DMS53 (cell line): ENCODE data around the gene SLC37A4.
"Not testable (repeated sequence)": the region's sequence is repeated elsewhere in the genome, so short reads cannot be mapped to it uniquely, and the experiment has no call there.

Source experiments
- DNase-seq: peaks from one replicate; lab custom pipeline; 2025; lab: John Stamatoyannopoulos, UW

SLC37A4 gene

DNA sequence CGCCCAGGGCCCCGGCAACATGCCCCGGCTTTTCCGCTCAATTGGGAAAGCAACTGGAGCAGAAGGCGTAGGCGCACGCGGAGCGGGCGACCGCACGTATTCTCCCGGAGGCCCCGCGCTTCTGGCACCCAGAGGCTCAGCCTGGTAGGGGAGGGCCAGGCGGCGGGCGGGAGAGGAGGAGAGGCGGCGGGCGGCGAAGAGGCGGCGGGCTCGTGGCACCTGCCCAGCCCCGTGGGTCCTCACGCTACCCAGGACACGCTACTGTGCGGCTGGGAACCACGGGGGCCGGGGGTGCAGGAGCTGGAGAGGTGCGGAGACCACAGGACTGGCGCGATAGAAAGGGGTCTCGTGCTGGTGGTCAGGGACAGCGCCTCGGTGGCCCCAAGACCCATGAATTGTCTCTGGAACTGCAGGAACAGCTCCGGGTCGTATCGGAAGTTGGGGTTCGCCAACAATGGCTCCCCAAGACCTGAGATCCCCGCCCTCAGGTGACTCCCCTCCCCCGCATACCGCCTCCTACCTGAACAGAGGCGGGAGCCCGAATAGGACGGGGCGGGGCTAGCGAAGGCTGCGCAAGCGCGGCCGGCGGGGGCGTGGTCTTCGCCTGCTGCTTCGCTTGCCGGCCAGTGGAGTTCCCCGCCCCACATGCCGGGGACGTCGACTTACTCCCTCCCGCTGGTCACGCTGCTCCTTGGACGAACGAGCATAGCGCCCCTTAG, at the start of gene SLC37A4:
Gene SLC37A4 (minus strand): TSS at position 549 of the 719 bp plus-strand sequence.
- DNase-seq = peak; percentile 99

DNA sequence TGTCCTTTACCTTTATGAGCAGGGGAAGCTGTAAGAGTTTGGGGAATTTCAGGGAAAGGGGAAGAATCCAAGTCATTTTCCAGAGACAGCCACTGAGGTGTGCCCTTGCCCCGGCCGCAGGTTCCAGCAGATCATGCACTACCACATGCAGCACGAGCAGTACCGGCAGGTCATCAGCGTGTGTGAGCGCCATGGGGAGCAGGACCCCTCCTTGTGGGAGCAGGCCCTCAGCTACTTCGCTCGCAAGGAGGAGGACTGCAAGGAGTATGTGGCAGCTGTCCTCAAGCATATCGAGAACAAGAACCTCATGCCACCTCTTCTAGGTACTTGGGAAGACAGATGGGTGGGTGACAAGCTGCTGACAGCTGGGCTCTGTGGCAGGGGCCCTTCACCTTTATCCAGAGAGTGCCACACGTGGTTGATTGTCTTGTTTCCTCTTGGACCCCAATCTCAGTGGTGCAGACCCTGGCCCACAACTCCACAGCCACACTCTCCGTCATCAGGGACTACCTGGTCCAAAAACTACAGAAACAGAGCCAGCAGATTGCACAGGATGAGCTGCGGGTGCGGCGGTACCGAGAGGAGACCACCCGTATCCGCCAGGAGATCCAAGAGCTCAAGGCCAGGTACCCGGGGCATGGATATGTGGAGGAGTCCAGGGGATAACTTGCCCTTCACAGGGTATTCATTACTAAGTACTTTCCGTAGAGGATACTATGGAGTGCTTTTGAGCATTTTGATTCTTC, 48.2 kb upstream of the SLC37A4 start:
- no peak for DNase-seq

DNA sequence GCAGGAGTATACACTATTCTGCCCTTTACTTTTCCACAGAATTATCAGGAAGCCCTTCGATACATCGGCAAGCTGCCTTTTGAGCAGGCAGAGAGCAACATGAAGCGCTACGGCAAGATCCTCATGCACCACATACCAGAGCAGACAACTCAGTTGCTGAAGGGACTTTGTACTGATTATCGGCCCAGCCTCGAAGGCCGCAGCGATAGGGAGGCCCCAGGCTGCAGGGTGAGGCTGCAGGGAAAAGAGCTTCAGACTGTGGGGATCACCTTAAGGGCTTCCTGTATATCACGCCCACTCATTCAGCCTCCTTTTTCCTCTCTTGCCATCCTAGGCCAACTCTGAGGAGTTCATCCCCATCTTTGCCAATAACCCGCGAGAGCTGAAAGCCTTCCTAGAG, 47.2 kb upstream of the SLC37A4 start:
- no peak for DNase-seq

DNA sequence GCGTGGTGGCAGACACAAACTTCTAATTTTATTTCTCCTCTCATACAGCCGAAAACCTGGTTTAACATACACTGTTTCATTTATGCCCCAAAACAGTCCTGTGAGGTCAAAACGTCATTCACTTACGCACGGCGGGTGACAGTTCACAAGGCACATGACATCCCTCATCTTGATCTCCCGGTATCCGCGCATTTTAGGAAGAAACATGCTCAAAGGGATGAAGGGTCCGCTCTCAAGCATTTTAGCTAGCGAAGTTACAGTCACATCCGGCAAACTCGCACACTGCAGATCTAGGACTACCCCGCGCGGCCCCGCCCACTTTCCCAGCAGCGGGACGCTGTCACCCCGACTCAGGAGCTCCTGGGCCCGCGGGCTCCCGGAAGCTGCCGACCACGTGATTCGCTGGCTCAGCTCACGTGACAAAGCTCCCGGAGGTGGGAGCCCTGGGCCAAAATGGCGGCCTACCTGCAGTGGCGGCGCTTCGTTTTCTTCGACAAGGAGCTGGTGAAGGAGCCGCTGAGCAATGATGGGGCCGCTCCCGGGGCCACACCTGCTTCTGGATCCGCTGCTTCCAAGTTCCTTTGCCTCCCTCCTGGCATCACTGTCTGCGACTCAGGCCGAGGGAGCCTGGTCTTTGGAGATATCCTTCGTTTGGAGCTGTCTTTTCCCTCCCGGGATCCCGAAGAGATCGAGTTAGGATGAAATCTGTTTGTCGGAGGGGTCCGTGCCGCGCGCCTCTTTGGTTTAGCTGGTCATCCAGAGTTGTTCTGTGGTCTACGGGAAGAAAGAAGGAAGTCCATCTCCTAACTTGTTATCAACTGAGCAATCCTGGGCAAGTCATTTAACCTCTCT, 36.9 kb upstream of the SLC37A4 start, which contains the start of gene VPS11:
Gene VPS11 (plus strand): TSS at position 448 of the 852 bp plus-strand sequence. CDS start 6 bp downstream, at position 454.
- peak; percentile 98 for DNase-seq

DNA sequence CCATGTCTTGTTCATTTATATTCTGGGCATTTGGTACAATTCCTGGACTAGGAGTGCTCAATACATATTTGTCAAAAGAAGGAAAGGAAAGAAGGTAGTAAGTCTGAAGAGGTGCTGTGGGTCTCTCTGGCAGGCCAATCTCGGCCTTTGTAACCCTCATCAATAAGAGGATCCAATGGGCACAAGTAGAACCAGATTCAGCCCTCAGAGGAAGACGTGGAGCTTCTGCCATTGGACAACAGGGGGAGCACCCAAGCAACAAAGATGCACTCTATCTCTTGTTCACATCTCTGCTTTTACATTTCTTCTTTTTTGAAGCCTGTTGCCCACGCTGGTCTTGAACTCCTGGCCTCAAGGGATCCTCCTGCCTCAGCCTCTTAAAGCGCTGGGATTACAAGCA, 34.7 kb upstream of the SLC37A4 start:
- peak; percentile 57 for DNase-seq

DNA sequence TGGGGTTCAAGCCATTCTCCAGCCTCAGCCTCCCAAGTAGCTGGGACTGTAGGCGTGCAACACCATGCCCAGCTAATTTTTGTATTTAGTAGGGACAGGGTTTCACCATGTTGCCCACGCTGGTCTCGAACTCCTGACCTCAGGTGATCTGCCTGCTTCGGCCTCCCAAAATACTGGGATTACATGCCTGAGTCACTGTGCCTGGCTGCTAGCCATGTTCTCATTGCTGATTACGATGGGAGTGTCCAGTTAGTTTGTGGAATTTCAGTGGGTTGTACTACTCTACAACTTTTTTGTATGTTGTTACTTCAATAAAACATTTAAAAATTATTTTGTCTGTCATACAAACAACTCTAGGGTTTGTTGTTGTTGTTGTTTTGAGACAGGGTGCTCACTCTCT, 32.1 kb upstream of the SLC37A4 start:
- no peak for DNase-seq

DNA sequence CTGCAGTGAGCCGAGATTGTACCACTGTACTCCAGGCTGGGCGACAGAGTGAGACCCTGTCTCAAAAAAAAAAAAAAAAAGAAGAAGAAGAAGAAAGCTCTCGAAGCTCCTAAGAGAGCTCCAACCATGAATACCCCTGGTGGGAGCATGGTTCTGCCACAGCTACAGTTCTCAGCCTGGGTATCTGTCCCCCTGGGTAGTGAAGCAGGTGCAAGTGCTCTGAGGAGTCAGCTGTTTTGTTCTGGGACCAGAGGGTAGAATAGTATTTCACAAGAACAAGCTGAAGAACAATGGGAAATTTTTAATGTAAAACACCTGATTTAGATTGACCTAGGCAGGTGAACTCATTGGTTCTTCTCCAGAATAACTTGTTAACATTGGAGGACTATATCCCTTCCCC, 30.6 kb upstream of the SLC37A4 start:
- no peak for DNase-seq

DNA sequence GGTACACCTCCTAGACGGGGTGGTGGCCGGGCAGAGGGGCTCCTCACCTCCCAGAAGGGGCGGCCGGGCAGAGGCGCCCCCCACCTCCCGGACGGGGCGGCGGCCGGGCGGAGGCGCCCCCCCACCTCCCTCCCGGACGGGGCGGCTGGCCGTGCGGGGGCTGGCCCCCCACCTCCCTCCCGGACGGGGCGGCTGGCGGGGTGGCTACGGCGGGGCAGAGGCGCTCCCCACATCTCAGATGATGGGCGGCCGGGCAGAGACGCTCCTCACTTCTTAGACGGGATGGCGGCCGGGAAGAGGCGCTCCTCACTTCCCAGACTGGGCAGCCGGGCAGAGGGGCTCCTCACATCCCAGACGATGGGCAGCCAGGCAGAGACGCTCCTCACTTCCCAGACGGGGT, 28.5 kb upstream of the SLC37A4 start:
- DNase-seq = not testable (repeated sequence)

DNA sequence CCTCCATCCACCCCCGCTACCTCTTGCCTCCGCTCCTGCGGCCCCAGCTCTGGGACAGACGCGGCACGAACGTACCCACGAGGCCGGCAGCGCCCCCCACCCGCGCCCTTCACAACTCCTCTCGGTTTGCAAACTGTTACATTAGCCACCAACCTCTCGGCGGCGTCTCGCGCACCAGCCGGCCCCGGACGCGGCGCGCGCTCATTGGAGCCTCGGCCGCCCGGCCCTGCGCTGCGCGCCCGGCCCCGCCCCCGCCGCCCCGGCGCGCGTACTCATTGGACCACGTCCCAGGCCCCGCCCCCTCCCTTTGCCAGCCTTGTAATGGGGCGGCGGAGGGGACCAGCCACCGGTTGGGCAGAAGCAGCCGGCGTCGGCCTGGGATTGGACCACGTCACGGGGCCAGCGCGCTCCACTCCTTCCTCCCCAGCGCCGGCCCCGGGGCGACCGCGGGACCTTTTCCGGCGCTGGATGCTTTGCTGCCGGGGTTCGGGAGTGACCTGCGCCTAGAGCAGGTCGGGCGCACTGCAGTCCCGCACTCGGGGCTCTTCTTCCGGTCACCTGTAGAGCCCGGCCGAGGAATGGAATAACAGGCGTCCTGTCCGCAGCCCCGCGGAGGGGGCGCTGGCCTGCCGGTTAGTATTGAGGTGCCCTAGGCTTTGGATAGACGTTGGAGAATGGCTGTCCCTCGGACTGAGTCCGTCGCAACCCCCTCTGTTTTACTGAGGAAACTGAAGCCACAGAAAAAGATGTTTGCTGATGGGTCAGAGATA, 26.5 kb upstream of the SLC37A4 start, which contains the start of gene HYOU1:
Gene HYOU1 (minus strand): TSS at position 206 of the 770 bp plus-strand sequence. CDS start 1,045 bp downstream, outside the sequence.
- peak; percentile 99 for DNase-seq

DNA sequence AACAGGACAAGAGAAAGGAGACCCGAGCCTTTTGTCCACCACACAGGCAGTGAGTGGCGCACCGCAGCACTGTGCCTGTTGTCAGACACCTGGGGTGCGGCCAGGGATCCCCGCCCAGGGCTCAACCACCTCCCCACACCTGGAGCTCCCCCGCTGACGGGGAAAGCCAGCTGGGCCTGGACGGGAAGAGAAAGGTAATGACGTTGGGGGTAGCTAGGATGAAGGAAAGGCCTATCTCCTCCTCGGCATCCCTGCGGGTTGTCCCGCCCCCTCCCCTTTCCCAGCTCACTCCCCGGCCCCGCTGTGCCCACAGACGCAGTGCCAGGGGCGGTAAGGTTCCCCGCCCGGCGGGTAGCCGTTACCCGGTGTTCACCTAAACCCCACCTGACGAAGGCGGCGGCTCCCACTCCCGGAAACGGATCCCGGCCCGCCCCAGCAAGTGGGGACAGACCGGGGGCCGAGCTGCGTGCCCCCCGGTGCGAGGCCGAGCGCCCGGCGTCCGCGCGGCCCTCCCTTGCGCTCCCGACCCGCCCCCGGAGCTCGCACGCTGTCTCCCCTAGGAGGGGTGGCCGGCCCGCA, 25.8 kb upstream of the SLC37A4 start:
- DNase-seq = peak; percentile 73

DNA sequence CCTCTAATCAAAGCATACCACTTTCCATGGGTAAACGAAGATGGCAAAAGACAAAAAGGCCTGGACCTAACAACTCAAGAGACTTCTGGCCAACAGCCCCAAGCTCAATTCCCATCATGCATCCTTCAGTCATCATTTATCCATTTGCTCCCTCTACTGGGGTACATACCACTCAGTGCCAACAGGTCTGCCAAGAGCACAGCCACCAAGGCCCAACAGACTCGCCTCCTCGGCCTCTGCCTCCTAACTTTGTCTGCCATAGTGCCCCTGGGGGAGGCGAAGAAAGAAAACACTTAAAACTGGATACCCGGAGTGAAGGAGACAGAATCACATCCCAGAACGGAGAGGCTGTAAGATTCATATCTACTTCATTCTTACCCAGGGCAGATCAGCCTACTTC, 25.2 kb upstream of the SLC37A4 start:
- DNase-seq = peak; percentile 52

DNA sequence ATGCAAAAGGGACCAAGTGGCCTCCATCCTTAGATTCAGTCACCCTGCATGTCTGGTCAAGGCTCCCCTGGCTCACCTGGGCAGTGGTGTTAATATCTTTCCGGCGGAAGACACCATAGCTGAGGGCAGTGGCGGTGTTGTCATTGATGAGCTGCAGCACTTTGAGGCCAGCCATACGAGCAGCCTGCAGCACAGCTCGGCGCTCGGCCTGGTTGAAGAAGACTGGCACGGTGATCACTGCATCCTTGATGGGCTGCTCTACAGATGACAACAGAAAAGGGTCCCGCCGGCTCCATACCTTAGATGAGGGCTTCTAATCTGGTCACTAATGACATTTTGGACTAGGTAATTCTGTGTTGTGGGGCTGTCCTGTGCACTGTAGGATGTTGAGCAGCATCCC, 23.7 kb upstream of the SLC37A4 start:
- DNase-seq = no peak

DNA sequence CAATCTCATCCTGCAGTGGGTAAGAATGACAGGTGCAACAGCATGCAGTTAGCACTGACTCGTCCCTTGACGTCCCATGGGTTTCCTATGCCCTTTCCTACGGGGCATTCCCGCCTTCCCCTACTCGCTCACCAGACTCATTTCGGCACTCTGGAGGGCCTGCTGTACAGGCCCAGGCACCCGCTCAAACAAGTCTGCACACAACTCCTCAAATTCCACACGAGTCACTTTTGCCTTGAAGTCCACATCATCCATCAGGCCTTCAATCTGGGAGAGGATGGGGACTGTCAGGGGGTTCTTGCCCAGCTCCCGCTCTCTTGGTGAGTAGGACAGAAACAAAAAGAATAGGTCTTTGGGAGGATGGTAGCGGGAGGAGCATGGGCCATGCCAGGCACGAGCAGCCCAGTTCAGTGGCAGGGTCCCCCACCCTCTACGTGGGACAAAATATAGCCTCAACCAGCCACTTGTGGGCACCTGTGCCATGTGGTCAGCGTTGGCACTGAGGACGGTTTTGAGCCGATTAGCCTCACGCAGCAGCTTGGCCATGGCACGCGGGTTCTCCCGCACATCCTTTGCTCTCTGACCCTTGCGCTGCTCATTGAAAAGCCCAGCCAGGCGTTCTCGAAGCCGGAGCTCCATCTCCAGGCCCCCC, 21.6 kb upstream of the SLC37A4 start:
- no peak for DNase-seq

DNA sequence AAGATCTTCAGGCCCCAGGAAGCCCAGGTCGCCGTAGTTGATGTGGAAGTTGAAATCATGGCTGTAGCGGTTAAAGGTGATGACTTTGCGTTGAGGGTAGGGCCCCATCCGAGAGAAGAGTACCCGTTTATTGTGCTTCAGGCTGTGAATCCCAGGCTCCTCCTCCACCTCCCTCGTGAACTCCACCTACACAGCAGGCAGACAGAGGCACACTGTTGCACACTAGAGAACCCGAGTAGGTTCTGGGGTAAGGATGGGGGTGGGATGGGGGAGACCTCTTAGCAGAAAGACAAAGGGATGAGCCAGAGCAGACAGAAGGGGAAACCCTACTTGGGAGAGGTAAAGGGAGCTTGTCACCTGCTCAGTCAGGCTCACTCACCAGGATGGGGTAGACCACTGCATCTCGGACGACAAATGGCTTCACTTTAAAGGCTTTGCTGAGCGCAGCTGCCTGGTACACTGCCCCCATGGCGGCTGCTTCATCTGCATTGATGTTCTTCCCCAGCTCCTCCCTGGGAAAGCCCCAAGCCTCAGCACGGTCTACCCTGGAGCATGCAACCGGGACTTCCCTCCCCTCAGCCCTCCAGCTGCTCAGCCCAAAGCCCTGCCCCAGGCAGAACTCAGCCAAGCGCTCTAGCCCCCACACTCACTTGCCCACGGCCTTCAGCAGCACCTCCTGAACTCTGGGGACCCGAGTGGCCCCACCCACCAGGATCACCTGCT, 20.9 kb upstream of the SLC37A4 start:
- no peak for DNase-seq

DNA sequence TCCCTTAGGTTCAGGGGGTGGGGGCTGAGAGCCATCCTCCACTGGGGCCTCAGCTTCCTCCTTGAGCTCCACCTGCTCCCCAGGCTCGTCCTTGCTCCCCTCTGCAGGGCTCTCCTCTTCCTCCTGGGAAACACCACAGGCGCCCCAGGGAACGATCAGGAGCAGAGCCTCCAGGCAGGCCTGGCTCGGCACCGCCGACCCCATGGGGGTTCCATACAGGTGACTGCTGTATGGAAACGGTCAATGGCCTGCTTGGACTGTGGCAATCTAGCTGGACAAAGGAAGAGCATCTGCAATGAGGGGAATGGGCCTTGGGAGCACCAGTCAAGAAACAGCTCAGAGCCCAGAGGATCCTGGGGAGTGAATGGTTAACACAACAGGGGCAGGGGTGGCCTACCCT, 18.4 kb upstream of the SLC37A4 start:
- DNase-seq = no peak

DNA sequence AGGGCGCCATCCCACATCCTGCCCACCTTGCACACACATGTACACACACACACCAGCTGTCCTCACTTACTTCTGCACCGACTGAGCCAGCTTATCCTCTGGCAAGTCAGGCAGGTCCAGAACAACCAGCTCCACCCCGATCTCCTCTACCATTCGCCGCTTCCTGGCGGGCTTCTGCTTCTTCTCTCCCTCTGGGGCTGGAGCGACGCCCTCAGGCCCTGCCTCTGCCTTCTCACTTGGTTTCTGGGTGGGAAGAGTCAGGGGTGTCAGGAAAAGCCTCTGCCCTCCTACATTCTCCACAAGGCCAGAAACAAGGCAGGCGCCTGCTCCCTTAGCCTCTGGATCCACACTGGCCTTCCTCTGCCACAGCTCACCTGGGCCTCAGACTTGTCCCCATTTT, 18.0 kb upstream of the SLC37A4 start:
- no peak for DNase-seq

DNA sequence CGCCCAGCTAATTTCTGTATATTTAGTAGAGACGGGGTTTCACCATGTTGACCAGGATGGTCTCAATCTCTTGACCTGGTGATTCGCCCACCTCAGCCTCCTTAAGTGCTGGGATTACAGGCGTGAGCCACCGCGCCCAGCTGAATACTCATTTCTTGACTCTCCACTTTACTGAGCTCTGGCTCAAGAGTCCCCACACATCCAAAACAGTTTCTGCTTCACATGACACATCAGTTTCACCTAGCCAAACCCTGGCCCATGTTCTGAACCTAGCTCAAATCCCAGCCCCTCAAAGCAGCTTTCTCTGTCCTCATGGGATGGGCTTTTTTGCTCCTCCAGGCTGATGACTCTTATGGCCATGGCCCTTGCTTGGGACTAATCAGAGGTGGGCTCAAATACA, 16.5 kb upstream of the SLC37A4 start:
- no peak for DNase-seq

DNA sequence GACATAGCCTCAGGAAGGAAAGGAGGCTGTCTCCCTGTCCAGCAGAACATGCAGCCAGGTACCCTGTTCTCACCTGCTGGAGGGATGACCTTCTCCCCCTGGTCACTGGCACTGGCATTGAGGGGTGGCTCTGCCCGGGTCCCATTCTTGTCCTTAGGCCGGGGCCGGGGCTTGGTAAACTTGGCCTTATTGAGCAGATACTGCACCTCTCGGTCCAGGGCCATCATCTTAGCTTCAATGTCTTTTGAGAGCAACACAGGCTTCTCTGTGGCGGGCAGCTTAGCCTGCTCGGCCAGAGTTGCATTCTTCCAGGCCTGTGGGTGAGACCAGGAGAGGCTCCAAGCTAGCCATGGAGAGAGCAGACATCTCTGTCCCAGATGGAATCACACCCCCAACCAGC, 15.8 kb upstream of the SLC37A4 start:
- no peak for DNase-seq

DNA sequence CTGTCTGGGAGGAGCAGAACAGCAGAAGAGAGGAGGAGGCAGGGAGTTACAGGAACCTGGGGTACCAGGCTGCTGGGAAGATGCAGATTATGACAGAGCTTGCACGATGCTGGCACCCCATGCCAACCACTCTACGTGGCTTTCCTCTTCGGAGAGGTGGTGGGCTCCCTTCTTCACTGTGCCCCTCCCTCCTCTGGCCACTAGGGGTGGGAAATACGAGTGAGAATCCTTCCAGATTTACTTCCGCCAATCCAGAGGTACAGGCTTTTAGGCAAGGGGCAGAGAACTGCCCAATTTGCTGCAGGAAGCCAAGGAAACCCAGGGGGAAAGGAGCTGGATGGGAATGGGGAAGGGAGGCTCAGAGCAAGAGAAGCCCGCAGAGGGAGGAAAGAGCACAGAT, 14.0 kb upstream of the SLC37A4 start:
- no peak for DNase-seq

DNA sequence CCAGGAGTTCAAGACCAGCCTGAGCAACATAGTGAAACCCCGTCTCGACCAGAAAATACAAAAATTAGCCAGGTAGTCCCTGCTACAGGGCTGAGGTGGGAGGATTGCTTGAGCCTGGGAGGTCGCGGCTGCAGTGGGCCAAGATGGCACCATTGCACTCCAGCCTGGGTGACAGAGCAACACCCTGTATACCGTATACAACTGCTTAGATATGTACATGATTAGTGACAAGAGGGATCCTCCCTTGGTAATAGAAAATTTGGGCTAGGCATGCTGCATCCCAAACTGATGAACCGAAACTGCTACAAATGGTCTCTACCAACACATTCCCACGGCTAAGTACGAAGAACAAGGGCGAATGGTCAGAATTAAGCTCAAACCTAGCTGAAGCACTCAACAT, 12.2 kb upstream of the SLC37A4 start:
- DNase-seq = no peak
